HT-29 (cell line): ENCODE measurements around the gene FHIT. TPM values are rescaled to one million over a fixed set of nuclear protein-coding genes. Genes with fewer than 3 reads are reported as not detected.
"Not testable (repeated sequence)": the region's sequence is repeated elsewhere in the genome, so short reads cannot be mapped to it uniquely, and the experiment has no call there.

Experiments
- DNase-seq: peaks from one replicate; pipeline ENCODE4 v3.0.0-alpha.2; 2015; ENCODE audit warnings: low spot score
- total RNA-seq: library from RNA; depleted of rRNA; stranded (reverse); fragments of >200 nt; shearing (Covaris generic); gene quantifications from 2 replicates; pipeline ENCODE4 v1.2.3, GENCODE V29; 2014

FHIT gene
- total RNA-seq, 1 experiment from 2014 or later, result not detected

- no peak for DNase-seq
Observed at GRCh38 chr3:61008153-61008997, 242.9 kb downstream of the FHIT start.

- no peak for DNase-seq
Observed at GRCh38 chr3:61005591-61005990, 245.7 kb downstream of the FHIT start.

GRCh38 chr3:60998858-60999257 is 252.4 kb downstream of the FHIT start:
- DNase-seq, result no peak

- no peak for DNase-seq
Observed at GRCh38 chr3:60992395-60992794, 258.9 kb downstream of the FHIT start.

GRCh38 chr3:60990442-60990730 is 260.9 kb downstream of the FHIT start:
- DNase-seq, result no peak

GRCh38 chr3:60989626-60990441 is 261.4 kb downstream of the FHIT start:
- no peak for DNase-seq

GRCh38 chr3:60987191-60987590 is 264.1 kb downstream of the FHIT start:
- not testable (repeated sequence) for DNase-seq

- no peak for DNase-seq
Observed at GRCh38 chr3:60986552-60986951, 264.7 kb downstream of the FHIT start.

GRCh38 chr3:60983906-60984305 is 267.3 kb downstream of the FHIT start:
- no peak for DNase-seq

- DNase-seq, result no peak
Observed at GRCh38 chr3:60980342-60980692, 270.9 kb downstream of the FHIT start.

- DNase-seq, result no peak
Observed at GRCh38 chr3:60979461-60980341, 271.6 kb downstream of the FHIT start.

GRCh38 chr3:60973321-60973720 is 277.9 kb downstream of the FHIT start:
- DNase-seq, result no peak

- no peak for DNase-seq
Observed at GRCh38 chr3:60972599-60972998, 278.7 kb downstream of the FHIT start.

GRCh38 chr3:60970850-60971249 is 280.4 kb downstream of the FHIT start:
- DNase-seq, result no peak

GRCh38 chr3:60967141-60967540 is 284.1 kb downstream of the FHIT start:
- DNase-seq, result no peak

GRCh38 chr3:60957541-60957940 is 293.7 kb downstream of the FHIT start:
- DNase-seq, result no peak

GRCh38 chr3:60956729-60957128 is 294.5 kb downstream of the FHIT start:
- DNase-seq, result no peak

GRCh38 chr3:60955034-60955433 is 296.2 kb downstream of the FHIT start:
- DNase-seq, result no peak

GRCh38 chr3:60954048-60954447 is 297.2 kb downstream of the FHIT start:
- no peak for DNase-seq

- DNase-seq, result no peak
Observed at GRCh38 chr3:60953351-60953750, 297.9 kb downstream of the FHIT start.

- DNase-seq, result no peak
Observed at GRCh38 chr3:60952055-60952454, 299.2 kb downstream of the FHIT start.

GRCh38 chr3:60949146-60949545 is 302.1 kb downstream of the FHIT start:
- no peak for DNase-seq
